MM.1S (cell line): ENCODE data around the gene GABRB3.

Experiments
- EZH2 ChIP-seq: fragments of 300-600 bp; sonication (generic); optimal IDR thresholded peaks from 2 replicates; pipeline ENCODE3; 2017; ENCODE audit warnings: low read depth, mild to moderate bottlenecking, antibody characterized with exemption, low read length, mixed read lengths
- TF ChIP-seq, protein P1 (sequence below): fragments of 300-600 bp; sonication (generic); IDR thresholded peaks from 2 replicates; pipeline ENCODE4 v1.5.1; 2016; ENCODE audit warnings: antibody characterized with exemption, low read length, mixed read lengths

DNA sequence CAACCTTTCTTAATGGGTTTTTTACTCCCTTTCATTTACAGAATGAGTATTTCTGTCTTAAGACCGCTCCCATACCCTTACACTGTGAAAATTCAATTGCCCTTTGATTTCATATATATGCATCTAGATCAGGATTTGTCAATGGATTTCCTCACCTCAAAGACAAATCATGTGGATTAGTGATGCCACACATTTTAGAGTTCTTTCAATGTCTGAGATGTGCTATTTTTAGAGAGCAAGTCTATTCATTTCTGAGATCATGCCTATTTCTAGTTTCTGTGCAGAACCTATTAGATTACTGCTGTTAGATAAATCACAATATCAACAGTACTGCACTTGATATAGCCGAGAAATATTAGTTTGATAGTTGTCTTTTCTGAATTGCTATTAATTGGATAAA lies 137.3 kb downstream of the GABRB3 start:
- TF ChIP-seq, protein P1, sequence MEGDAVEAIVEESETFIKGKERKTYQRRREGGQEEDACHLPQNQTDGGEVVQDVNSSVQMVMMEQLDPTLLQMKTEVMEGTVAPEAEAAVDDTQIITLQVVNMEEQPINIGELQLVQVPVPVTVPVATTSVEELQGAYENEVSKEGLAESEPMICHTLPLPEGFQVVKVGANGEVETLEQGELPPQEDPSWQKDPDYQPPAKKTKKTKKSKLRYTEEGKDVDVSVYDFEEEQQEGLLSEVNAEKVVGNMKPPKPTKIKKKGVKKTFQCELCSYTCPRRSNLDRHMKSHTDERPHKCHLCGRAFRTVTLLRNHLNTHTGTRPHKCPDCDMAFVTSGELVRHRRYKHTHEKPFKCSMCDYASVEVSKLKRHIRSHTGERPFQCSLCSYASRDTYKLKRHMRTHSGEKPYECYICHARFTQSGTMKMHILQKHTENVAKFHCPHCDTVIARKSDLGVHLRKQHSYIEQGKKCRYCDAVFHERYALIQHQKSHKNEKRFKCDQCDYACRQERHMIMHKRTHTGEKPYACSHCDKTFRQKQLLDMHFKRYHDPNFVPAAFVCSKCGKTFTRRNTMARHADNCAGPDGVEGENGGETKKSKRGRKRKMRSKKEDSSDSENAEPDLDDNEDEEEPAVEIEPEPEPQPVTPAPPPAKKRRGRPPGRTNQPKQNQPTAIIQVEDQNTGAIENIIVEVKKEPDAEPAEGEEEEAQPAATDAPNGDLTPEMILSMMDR = no peak
- no peak for TF ChIP-seq EZH2
